ENCODE data around the gene B3GALNT2.

B3GALNT2 gene

GRCh38 chr1:235411489-235412486 is 92.5 kb downstream of the B3GALNT2 start:
- DNase-seq = no peak

DNA sequence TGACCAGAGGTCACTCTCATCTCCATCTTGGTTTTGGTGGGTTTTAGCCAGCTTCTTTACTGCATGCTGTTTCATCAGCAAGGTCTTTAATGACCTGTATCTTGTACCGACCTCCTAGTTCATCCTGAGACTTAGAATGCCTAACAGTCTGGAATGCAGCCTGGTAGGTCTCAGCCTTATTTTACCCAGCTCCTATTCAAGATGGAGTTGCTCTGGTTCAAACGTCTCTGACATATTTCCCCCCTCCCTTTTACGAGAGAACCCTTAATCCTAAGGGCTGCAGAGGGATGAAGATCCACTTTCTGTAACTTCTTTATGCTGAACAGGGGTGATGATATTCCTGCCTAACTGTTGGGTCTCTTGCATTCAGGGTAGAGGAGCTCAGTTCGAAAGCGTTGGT is 93.8 kb downstream of the B3GALNT2 start:
- no peak for DNase-seq

DNA sequence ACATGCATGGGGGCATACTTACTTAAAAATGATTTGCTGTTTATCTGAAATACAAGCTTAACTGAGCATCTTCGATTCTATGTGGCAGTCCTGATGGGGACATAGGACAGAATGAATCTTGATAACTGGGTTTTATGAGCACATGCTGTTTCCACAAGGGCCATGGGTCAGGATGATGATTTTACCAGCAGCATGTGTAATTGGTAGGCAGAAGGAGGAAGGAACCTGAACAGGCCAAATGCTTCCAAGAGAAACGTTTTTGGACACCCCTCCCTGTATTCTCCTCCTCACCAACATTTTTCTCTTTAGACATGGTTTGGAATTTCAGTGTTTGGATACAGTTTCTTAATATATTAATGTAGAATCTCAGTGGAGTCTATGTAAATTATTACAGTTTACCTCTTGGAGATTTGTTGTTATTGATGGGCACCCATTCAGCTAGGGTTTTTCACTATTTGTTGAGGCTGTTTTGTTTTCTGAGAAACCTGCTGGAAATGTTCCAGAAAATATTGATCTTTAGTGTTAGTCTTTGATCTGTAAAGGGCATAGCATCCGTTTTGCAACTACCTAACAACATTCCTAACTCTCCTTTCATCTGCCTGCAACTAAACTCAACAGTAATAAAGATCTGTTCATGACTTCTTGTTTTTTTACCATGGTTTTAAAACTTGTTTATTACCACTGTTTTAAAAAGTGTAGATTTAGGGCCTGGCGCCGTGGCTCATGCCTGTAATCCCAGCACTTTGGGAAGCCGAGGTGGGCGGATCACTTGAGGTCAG is 95.0 kb downstream of the B3GALNT2 start:
- no peak for DNase-seq

GRCh38 chr1:235408503-235408960 is 95.7 kb downstream of the B3GALNT2 start:
- no peak for DNase-seq

DNA sequence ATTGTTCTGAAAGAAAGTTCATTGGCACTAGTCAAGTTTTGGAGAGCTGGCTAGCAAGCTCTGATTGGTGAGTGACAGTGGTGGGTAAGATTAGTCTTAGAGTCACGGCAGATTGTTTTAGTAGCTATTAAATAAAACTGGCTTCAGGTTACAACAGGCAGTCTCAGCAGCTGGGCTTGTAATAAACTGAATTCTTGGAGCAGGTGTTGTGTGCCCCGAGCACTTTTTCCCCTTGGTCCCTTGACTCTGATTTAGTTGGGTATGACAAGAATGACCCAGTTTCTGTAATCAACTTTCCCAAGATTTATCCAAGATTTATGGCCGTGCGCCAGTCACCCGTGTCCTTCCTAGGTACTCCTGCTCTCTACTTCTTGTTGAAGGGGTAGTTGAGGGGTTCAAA is 96.8 kb downstream of the B3GALNT2 start:
- no peak for DNase-seq

GRCh38 chr1:235404190-235404589 is 100.1 kb downstream of the B3GALNT2 start:
- DNase-seq = no peak

DNA sequence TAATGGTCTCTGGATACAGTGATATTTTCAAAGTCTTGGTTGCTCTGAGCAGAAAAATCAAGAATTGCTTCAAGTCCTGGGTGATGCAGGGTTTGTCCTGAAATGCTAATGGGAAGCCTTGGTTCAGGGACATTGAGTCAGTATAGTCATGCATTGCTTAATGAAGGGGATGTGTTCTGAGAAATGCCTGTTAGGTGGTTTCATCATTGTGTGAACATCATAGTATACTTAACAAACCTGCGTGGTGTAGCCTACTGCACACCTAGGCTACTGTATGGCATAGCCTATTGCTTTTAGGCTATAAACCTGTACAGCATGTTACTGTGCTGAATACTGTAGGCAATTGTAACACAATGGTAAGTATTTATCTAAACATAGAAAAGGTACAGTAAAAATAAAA is 100.7 kb downstream of the B3GALNT2 start:
- no peak for DNase-seq

GRCh38 chr1:235402457-235403200 is 101.6 kb downstream of the B3GALNT2 start:
- no peak for DNase-seq

GRCh38 chr1:235401251-235401650 is 103.0 kb downstream of the B3GALNT2 start:
- DNase-seq = no peak

All from anterior cingulate cortex (tissue), 58 donors.